Skin epidermis (tissue), 12 donors: ENCODE measurements around the gene TCIRG1.
A peak's percentile ranks its signal among the peaks of the same experiment; 100 is the strongest.
"Not testable (repeated sequence)": the region's sequence is repeated elsewhere in the genome, so short reads cannot be mapped to it uniquely, and the experiment has no call there.

ENCODE experiments used
- H3K27ac ChIP-seq, 21 experiments: fragments of 200-600 bp; sonication (generic) in 11 of 21; one replicate each; pipeline ENCODE4 v1.5.0; 2020; ENCODE audit warnings: mild to moderate bottlenecking in 3 of 21, inconsistent platforms in 2 of 21, moderate library complexity in 2 of 21
- H3K4me3 ChIP-seq, 7 experiments: fragments of 200-600 bp; sonication (generic) in 2 of 7; one replicate each; pipeline ENCODE4 v1.5.0; 2020; ENCODE audit warnings: inconsistent platforms in 2 of 7, mild to moderate bottlenecking in 2 of 7, moderate library complexity in 1 of 7

TCIRG1 gene

DNA sequence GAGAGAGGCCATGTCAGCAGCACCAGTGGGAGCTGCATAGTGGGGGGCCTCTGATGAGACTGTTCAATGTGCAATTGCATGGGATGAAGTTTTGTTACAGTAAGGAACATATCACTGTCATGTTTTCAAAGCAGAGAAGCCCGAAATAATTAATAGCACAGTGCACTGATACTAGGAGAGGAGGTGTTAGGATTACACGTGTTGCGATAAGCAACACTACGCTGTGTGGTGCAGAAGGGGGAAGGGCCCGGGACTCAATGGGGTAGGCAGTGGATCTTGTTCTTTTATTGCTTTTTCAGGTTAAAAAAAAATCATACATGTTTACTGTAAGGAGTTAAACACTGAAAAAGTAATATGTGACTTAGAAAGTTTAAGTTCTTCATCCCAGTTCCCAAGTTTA lies 29.2 kb downstream of the TCIRG1 start:
- no peak overlapping the region for H3K4me3 ChIP-seq

DNA sequence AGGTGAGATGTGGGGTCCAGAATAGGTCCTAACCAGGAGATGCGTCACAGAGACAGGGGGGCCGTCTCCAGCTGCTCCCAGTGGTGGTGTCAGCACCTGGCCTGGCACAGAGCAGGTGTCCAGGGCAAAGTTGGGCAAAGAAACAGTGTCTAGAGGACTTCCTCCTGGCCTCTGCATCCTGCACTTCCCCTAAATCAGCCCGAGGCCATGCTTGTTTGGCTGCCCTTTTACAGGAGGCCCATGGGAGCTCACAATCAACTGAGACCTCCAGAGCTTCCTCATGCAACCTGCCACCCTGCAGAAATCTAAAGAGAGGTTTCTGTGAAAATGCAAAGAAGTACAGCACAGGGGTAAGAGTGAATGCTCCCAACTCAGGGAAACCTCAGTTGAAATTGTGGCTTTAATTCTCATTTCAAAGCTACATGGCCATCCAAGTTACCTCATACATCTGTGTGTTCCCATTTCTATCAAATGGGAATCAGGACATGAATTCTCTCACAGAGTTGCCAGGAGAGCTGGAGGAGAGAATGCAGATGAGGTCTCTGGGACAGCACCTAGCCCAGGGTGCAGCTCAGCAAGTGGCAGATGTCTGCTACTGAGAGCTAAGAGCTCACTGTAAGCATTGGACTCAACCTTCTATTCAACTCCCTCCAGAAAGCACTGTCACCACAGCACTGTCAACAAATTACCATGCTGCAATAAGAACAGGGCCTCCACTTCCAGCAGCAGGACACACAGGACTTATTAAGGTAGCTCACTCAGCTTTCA lies 32.6 kb downstream of the TCIRG1 start:
- H3K4me3 ChIP-seq, result no peak overlapping the region

More for the DNA sequence above, 29.2 kb downstream of the TCIRG1 start:
- H3K27ac ChIP-seq, result no peak overlapping the region

DNA sequence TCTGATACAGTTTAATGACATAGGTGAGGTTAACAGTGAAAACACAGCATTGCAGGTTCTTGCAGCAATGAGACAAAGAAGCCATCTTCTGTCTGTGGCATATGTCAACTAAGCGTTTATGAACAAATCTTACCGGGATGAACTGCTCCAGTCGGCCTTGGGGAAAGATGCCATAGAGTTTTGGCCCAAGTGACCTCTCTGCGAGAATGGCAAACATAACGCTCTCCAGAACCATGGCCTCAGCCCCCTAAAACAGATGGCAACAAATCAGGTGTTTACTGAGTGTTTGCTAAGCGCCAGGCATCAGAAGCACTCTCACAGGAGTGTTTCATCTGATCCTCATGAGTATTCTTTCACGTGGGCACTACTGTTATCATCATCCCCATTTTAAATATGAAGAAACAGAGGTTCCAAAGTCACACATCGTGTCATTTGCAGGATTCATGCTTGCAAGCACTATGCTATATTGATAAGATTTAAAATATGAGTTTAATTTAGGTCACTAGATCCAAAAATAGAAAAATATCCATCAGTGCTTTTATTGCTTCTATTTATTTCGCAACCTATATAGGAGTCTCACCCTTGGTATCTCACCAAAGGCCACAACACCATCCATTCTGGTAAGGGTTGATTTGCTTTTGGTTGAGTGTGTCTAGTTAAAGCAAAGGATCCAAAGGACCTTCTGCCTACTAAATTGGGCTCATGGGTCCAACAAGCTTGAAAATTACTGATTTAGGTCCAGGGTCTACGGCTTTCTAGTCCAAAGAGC lies 35.9 kb downstream of the TCIRG1 start:
- no peak overlapping the region for H3K4me3 ChIP-seq
- H3K27ac ChIP-seq, result no peak overlapping the region

More for the DNA sequence above, 32.6 kb downstream of the TCIRG1 start:
- H3K27ac ChIP-seq, result no peak overlapping the region

DNA sequence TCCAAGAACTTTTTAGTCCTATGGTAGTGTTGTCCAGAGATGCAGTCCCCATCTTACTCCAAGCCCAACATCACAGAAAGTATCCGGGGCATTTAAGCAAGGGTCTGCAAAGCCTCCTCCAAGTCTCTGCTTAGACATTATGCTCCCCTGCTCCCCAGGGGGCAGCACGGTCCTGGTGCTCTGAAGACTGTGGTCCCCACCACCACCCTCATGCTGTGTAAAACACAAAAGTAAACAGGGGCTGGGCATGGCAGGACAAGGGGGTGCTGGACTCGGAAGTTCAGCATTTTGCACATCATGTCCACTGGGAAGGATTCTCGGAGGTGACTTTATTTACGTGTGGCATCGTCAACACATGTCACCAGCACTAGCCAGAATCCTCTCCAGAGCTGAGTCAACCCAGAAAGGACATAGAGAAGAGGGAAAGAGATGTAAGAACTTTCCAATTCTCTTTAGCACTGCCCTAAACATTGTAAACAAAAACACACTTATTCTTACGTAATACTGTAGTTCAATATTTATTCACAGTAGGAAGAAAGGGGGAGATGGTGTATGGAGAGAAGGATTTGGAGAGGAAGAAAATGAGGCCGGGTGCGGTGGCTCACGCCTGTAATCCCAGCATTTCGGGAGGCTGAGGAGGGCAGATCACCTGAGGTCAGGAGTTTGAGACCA lies 37.7 kb downstream of the TCIRG1 start:
- H3K4me3 ChIP-seq, result no peak overlapping the region
- H3K27ac ChIP-seq, result no peak overlapping the region

DNA sequence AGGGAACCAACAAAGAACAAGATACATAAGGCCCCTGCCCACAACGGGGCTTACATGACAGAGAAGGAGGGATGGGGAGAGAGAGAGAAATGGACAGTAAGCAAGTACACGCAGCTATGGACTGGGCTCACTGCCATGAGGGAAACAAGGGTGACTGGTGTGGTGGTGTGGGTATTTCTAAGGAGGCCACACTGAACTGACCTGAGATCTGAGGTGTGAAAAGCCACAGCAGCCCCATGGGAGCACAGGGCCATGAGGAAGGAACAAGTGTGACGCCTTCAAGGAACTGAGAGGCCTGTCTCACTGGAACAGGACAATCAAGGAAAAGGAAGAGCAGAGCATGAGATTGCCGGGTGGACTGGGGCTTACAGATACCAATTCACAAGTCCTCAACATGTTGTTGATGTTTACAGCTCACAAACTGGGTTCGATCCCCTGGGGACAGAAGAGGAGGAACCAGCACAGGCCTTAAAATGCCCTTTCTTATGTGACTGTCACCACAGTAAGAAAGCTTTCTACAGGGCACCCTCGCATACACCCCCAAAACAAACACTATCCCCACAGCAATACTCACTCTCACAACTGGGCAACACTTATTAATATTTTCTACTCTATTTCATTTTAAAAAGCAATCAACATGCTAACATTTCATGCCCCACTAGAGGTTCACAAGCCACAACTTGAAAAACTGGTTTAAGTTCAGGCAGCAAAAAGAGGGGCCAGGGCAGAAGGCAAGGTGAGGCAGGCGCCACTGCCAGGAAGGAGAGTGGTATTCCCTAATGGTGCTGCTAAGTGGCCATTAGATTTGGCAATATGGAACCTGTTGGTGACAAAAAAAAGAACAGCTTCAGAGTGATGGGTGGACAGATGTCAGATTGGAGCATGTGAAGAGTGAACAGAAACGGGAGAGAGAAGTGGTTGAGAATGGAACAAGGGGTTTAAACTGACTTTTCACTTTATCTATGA lies 39.1 kb downstream of the TCIRG1 start:
- Histone ChIP-seq H3K27ac (no peak overlapping the region), H3K4me3 (no peak overlapping the region)

DNA sequence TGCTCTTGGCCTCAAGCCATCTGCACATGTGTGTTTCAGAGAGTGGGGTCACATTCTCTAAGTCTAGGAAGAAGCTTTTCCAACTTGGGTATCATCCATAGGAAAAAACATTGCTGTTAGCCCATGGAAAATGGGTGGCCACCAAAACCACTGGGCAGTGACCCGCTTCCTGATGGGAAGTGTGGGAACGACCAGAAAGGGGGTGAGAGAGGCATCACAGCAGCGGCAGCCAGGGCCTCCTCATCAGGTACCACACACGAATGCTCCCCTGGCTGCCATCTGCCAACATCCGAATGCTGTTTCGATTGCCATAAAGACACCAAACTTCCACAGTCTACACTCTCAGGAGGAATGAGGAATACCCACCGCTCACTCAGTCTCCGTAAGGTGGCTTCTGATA lies 42.0 kb downstream of the TCIRG1 start:
- H3K4me3 ChIP-seq, result no peak overlapping the region

DNA sequence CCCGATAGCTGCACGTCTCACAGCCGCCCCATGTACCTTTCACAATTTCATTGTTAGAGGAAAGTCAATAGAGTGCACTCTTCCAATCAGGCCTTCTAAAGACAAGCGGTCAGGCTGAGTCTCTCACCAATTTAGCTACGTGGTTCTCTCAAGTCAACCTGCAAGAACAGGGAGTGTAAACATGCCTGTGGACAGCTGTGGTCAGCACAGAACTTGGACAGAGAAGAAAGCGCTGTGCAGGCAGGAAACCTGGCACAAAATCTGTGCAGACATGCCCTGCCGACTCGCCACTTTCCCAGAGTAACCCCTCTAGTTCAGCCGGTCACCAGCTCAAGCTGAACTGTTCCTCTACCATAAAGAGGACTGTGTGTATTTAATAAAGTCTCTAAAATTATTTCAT lies 42.9 kb downstream of the TCIRG1 start:
- H3K27ac ChIP-seq, result no peak overlapping the region
- no peak overlapping the region for H3K4me3 ChIP-seq

More for the DNA sequence above, 42.0 kb downstream of the TCIRG1 start:
- H3K27ac ChIP-seq, result no peak overlapping the region

DNA sequence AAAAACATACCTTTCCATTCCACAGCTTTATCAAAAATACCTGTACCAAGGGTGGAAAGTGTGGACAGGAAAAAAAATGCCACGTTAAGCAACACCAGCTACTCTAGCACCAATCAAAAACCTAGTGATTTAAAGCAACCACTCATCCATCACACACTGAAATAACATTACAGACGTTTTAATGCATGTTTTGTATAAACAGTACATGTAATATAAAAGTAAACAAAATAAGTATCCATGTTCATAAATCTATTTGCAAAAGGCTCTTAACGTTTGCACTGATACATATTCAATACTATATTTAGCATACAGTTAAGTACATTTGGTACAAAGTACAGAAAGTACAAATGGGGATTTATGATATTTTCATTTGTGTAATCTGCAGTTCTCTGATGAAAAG lies 43.7 kb downstream of the TCIRG1 start:
- no peak overlapping the region for H3K27ac ChIP-seq
- H3K4me3 ChIP-seq, result no peak overlapping the region

DNA sequence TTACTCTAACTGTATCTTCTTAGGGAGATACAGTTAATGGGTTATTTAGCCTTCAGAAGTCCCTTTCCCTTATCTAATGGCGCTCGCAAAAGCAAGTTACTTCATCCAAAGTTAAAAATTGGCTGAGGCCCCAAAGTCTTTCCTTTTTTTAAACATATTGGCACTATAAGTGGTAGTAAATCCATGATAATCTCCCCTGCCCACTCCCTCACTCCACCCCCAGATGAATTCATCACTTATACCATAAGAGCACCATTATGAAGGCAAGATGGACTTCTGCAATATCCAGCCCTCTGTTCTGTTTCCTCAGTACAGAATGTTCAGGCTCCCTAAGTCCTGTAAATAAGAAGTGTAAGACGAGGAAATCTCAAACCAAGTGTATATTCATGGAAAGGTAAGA lies 44.7 kb downstream of the TCIRG1 start:
- H3K27ac ChIP-seq, result no peak overlapping the region
- H3K4me3 ChIP-seq, result no peak overlapping the region

DNA sequence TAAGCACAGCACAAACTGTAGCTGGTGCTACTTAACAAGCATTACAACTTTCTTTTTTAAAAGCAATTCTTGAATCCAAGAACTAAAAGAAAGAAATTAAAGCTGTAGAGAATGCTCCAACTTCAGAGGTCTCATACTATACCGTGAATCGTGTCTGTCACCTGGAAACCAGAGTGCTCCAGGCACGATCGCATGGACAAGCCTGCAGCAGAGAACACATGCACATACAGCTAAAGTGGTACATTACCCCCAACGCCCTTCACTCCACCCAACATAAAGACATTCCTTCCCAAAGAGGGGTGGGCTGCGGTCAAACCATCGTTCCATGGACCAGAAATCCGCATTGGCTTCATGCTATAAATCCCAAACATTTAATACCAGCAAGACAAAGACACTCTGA lies 50.9 kb downstream of the TCIRG1 start:
- H3K4me3 ChIP-seq, result no peak overlapping the region
- H3K27ac ChIP-seq, result no peak overlapping the region

DNA sequence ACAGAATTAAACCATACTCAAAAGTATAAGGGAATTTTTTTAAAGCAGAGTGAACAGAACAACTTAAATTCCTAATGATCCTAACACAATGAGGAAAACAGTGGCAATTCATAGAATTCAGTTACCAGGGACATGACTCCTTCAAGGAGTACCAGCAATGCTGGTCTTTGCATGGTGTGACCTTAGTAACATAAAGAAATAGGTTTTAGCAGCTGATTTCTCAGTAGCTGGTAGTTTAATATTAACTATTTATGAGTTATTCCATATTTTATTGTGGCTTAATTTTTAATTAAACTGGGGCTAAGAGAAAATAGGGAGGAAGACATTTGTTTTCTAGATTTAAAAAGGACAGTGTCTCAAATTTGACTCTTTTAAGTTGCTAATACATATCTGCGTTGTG lies 51.5 kb downstream of the TCIRG1 start:
- Histone ChIP-seq H3K27ac (no peak overlapping the region), H3K4me3 (no peak overlapping the region)

DNA sequence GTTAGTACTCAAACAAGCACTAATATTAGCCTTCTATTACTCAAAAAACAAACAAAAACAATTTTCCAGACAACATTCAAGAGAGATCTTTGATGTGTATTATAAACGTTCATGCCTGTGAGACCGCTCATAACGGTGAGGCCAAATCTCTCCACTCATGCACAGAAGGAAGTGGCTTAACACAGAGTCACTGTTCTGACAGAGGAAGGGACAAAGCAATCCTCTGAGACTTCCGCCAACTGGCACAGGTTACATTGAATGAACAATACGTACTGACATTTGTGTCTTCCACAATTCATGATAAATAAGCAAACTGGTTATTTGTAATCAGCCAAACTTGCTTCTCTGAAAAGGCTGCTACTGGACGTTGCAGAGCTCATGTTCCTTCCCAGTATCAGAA lies 51.9 kb downstream of the TCIRG1 start:
- no peak overlapping the region for H3K27ac ChIP-seq

DNA sequence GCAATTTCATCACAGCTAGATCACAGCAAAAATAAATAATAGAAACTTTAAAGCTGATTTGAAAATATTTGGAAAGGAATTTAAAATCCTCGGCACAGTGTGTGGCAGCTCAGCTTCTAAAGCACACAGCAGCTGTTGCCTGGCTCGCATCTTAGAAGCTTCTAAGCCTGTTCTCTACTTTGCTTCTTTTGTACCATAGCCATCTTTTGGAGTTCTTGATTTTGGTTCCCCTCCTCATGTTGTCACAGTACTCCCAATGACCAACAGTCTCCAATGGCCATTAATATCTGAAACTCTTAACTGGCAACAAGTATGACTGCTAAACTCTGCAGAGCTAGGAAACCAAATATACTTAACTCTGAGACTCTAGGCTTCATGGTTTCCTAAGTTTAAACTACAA lies 53.6 kb downstream of the TCIRG1 start:
- Histone ChIP-seq H3K27ac (no peak overlapping the region), H3K4me3 (no peak overlapping the region)

More for the DNA sequence above, 51.9 kb downstream of the TCIRG1 start:
- H3K4me3 ChIP-seq, result no peak overlapping the region

DNA sequence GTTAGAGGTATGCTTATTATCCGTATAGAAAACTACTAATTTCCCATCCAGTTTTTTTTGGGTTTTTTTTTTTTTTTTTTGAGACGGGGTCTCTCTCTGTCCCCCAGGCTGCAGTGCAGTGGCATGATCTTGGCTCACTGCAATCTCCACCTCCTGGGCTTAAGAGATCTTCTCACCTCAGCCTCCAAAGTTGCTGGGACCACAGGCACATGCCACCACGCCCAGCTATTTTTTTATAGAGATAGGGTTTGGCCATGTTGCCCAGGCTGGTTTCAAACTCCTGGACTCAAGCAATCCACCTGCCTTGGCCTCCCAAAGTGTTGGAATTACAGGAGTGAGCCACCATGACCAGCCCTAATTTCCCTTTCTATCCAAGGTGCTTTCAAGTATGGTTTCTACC lies 54.1 kb downstream of the TCIRG1 start:
- not testable (repeated sequence) for H3K4me3 ChIP-seq, H3K27ac ChIP-seq

DNA sequence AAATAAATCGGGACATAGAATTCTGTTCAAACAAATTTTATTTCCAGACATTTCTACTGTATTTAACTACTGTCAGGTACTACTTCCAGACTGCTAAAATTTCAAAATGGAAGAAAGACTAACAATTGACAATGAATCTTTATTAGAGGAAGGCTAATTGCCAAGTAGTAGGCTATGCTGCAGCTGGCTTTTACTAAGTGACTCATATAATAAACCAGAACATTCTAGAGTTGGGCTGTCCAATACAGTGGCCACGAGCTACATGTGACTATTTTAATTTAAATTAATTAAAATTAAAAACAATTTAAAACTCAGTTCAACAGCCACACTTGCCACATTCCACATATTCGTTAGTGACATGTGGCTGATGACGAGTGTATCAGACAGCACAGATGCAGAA lies 54.7 kb downstream of the TCIRG1 start:
- H3K27ac ChIP-seq, result no peak overlapping the region
- no peak overlapping the region for H3K4me3 ChIP-seq

DNA sequence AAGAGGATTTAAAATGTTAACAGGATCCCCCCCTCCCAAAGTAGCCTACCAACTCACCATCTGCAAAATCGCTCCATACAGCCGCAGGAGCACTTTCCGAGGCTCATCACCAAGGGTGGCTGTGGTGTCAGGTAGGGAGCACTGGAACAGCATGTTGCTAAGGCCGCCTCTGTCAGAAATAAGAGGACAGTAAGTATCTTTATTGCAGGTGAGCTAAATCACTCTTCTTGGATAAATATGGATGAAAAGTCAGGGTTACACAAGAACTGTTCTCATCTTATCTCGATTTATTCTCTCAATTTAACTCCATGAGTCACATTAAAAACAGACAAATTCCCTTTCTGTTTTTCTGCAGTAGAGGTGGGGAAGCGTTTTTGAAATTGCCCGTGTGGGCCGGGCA lies 58.1 kb downstream of the TCIRG1 start:
- Histone ChIP-seq H3K27ac (no peak overlapping the region), H3K4me3 (no peak overlapping the region)

DNA sequence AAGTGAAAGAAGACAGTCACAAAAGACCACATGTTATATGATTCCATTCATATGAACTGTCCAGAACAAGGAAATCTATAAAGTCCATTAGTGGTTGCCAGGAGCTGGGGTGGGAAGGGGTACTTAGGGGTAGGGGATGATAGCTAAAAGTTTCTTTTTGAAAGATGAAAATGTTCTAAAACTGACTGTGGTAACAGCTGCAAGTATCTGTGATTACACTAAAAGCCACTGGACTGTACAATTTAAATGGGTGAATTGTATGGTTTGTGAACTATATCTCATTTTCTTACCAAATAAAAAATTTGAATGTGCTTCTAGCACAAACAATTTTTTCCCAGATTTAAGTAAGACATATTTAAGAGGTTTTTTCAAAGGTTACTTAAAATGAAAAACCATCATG lies 60.2 kb downstream of the TCIRG1 start:
- H3K4me3 ChIP-seq, result no peak overlapping the region
- H3K27ac ChIP-seq, result peak overlapping the region in 9 of 21 experiments; percentile 12 to 61 (median 37)

DNA sequence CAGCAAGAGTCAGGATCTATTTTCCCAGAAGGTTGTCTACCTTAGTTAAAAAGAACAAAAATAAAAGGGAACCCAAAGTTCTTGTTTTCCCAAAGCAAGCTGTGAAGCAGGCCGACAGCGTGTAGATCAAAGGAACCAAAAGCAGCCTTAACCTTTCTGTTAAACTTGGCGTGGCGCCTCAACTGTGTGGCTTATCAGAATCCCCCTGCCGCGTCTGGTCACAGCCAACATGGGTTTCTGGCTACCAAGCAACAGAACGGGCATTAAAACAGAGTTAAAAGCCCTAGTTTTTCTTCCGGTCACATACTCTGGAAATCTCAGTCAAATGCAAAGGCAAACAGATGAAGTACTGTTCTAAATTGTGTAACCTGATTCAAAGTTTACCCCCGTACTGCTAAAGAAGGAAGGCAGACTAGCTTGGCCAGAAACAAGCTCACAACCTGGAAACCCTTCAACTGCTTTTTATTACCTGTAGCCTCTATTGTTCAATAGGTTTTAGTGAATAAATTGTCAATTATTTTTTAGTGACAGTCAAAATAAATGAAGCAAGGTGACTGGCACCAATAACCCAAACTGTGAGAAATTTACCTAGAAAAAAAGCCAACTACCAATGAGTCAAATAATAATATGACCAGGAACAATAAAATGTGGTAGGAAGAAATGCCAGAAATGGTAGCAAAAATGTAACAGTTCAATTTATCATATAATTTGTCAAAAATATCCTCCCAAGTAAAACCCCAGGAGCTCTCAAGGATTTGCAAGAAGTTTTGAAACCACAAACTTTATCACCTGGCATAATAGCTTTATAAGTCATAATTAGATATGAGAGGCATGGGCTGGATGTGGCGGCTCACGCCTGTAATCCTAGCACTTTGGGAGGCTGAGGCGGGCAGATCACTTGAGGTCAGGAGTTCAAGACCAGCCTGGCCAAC lies 60.9 kb downstream of the TCIRG1 start:
- peak overlapping the region in 11 of 21 experiments; percentile 2 to 61 (median 37) for H3K27ac ChIP-seq
- no peak overlapping the region for H3K4me3 ChIP-seq
